ENCODE results near the gene ATRN.

Gene ATRN

DNA sequence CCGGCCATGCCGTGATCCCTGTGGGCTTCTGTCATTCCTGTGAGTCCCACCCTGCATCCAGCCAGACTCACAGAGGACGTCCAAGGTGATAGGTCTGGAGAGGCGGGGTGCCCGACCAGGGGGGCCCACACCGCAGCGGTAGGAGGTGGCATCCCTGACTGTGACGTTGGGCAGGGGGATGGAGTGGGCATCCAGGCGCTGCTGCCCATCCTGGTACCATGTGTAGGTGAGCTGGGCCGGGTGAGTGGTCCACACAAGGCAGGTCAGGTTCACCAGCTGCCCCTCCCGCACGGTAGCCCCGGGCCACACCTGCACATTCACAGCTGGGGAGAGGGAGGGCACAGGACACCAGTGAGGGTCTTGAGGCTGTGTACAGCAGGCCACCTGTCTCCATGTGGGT lies 222.6 kb downstream of the ATRN start:
- TF ChIP-seq, protein P1, sequence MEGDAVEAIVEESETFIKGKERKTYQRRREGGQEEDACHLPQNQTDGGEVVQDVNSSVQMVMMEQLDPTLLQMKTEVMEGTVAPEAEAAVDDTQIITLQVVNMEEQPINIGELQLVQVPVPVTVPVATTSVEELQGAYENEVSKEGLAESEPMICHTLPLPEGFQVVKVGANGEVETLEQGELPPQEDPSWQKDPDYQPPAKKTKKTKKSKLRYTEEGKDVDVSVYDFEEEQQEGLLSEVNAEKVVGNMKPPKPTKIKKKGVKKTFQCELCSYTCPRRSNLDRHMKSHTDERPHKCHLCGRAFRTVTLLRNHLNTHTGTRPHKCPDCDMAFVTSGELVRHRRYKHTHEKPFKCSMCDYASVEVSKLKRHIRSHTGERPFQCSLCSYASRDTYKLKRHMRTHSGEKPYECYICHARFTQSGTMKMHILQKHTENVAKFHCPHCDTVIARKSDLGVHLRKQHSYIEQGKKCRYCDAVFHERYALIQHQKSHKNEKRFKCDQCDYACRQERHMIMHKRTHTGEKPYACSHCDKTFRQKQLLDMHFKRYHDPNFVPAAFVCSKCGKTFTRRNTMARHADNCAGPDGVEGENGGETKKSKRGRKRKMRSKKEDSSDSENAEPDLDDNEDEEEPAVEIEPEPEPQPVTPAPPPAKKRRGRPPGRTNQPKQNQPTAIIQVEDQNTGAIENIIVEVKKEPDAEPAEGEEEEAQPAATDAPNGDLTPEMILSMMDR (IDR thresholded peaks at IDR 0.05; ENCODE audit: low read depth, low read length, missing control alignments) = no peak
- no peak for DNase-seq (ENCODE audit: extremely low read depth, low read depth)
- no peak overlapping the region for H3K4me3 ChIP-seq (replicated peaks; ENCODE audit: low read depth, low read length)

GRCh38 chr20:3694864-3695263 lies 224.0 kb downstream of the ATRN start:
- H3K4me3 ChIP-seq (replicated peaks; ENCODE audit: low read depth, low read length) = no peak overlapping the region
- TF ChIP-seq, protein P1 (IDR thresholded peaks at IDR 0.05; ENCODE audit: low read depth, low read length, missing control alignments) = no peak
- no peak for DNase-seq (ENCODE audit: extremely low read depth, low read depth)

DNA sequence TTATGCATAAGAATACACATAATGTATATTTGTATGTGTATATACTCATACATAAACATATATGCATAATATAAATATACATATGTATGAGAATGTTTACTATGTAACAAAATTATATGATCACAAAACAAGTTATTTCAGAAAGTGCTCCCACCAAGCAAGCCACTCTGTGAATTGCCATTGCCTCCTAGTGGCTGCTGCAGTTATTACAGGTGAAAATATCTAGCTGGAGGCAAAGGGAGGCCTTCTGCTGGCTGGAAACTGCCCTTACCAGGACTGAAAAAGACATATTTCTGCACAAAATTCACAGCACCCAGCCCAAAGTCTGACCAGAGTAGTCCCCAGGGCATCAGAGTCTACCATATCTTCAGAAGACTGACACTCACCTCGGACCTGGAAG lies 225.4 kb downstream of the ATRN start:
- DNase-seq (ENCODE audit: extremely low read depth, low read depth) = no peak
- H3K4me3 ChIP-seq (replicated peaks; ENCODE audit: low read depth, low read length) = no peak overlapping the region
- TF ChIP-seq, protein P1 (IDR thresholded peaks at IDR 0.05; ENCODE audit: low read depth, low read length, missing control alignments) = peak; percentile 71

DNA sequence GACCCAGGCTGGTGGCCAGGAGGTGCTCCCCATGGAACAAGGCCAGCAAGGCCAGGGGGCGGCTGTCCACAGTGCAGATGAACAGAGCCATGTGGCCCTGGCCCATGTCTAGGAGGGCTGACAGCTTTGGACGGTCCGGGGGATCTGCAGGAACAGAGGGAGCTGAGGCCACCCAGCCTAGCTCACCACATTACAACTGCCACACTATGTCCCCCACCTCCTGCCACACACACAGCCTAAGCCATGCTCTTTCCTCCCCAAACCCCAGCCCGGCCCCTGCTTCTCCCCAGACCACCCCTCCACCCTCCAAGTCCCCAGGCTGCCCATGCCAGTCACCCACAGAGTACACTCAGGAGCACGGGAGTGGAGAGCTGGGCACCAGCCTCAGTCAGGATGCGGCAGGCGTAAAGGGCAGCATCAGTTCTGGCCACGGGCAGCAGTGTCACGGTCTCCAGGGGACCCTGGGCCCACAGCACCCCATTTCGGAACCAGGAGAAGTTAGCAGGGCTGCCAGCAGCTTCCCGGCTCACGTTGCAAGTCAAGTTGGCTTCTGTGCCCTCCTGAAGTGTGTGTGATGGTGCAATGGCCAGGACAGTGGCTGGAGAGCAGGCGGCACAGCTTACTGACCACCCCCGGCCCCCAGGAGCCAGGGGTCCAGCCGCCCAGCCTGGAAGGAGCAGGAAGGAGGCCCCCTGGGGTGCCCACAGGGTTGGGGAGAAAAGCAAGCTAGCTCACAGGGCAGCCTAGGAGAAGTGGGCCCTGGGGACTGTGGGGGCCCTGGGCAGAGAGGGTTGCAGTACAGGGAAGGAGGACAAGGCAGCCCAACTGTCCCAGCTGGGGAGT lies 226.1 kb downstream of the ATRN start:
- TF ChIP-seq, protein P1 (IDR thresholded peaks at IDR 0.05; ENCODE audit: low read depth, low read length, missing control alignments) = no peak
- H3K4me3 ChIP-seq (replicated peaks; ENCODE audit: low read depth, low read length) = no peak overlapping the region
- no peak for DNase-seq (ENCODE audit: extremely low read depth, low read depth)

- no peak for DNase-seq (ENCODE audit: extremely low read depth, low read depth)
- H3K4me3 ChIP-seq (replicated peaks; ENCODE audit: low read depth, low read length) = no peak overlapping the region
- TF ChIP-seq, protein P1 (IDR thresholded peaks at IDR 0.05; ENCODE audit: low read depth, low read length, missing control alignments) = no peak
Observed at GRCh38 chr20:3697588-3698305, 226.9 kb downstream of the ATRN start.

DNA sequence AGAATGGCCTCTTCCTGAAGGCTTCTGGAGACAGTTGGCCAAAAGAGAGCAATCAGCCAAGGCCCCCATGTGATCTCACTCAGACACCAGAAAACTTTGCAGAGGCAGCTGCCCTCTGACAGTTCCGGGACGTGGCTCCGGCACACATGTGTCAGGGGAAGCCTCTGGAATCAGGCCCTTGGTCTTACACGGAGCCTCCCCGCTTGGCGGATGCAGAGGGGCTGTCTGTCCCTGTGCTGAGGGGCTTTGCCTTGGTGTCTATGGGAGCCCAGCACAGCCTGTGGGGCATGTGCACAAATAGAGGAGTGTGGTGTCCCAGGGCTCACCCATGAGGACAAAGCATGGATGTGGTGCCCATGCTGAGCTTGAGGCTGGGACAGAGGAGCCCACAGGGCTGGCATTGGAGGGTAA lies 227.8 kb downstream of the ATRN start:
- no peak for DNase-seq (ENCODE audit: extremely low read depth, low read depth)
- H3K4me3 ChIP-seq (replicated peaks; ENCODE audit: low read depth, low read length) = no peak overlapping the region
- TF ChIP-seq, protein P1 (IDR thresholded peaks at IDR 0.05; ENCODE audit: low read depth, low read length, missing control alignments) = no peak

Measured in HFF-Myc (cell line).